GM18505 (cell line): ENCODE measurements around the gene ATP2C2.
"Not testable (repeated sequence)": the region's sequence is repeated elsewhere in the genome, so short reads cannot be mapped to it uniquely, and the experiment has no call there.

ENCODE experiments used
- ATAC-seq: cut with Tn5 transposase; IDR thresholded peaks from one replicate; pipeline ENCODE4 v1.9.1; 2021; ENCODE audit not compliant: unreplicated experiment
- POLR2A ChIP-seq: IDR thresholded peaks from 4 replicates; pipeline ENCODE4 v1.6.1; 2011; ENCODE audit warnings: borderline replicate concordance; ENCODE audit not compliant: insufficient read depth, insufficient read length; ENCODE audit errors: extremely low read depth

The ATP2C2 gene

GRCh38 chr16:84379709-84380362, 11.5 kb downstream of the ATP2C2 start:
- no peak for TF ChIP-seq POLR2A
- no peak for ATAC-seq

- no peak for ATAC-seq
These were observed 12.1 kb downstream of the ATP2C2 start for GRCh38 chr16:84380405-84380804.

DNA sequence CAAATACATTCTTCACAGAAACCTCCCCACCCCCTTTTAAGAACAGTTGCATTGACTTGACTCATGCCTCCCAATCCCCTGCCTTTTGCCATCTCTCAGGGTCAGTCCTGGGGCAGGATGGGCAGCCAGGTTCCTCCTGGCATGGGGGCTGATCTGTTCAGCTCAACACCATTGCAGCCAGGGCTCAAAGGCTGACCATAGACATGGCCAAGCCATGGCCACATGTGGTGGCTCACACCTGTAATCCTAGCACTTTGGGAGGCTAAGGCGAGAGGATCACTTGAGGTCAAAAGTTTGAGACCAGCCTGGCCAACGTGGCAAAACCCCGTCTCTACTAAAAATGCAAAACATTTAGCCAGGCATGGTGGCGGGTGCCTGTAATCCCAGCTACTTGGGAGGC, 14.1 kb downstream of the ATP2C2 start:
- ATAC-seq: no peak
- TF ChIP-seq POLR2A: no peak

More at GRCh38 chr16:84380405-84380804, 12.1 kb downstream of the ATP2C2 start:
- no peak for TF ChIP-seq POLR2A

GRCh38 chr16:84383106-84383505, 14.8 kb downstream of the ATP2C2 start:
- no peak for TF ChIP-seq POLR2A
- no peak for ATAC-seq

DNA sequence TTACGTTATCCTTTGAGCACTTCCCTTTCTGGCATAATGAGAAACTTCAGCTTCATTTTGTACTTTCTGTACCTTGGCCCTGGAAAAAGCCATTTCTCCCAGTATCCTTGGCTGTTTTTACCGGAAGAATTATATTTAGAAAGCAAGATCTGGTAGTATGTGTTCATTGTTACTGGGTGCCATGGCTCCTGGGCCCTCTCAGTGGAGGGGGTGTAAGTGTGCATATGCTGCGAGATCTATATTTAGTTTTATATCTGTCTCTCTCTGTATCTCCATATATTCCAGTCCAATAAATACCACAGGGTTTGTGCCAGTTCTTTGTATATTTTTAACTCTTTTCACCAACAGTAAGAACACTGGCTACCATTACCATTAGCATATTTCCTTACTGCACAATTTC, 17.7 kb downstream of the ATP2C2 start:
- TF ChIP-seq POLR2A: no peak
- ATAC-seq: no peak

- no peak for ATAC-seq
- TF ChIP-seq POLR2A: no peak
These were observed 18.7 kb downstream of the ATP2C2 start for GRCh38 chr16:84387021-84387420.

- no peak for ATAC-seq
- no peak for TF ChIP-seq POLR2A
These were observed 21.9 kb downstream of the ATP2C2 start for GRCh38 chr16:84390131-84390785.

- ATAC-seq: no peak
These were observed 23.1 kb downstream of the ATP2C2 start for GRCh38 chr16:84391151-84392030.

DNA sequence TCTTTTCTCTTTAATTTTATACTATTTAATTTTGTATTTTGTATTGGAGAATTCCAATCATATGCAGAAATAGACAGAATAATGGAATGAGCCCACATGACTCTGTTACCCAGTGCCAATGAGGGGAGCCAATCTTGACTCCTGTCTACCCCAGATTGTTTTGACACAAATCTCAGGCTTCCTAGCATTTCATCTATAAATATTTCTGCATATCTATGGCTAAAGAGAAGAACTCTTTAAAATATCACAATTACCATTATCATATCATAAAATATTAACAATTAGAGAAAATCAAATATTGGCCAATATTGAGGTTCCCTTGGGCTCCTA, 23.7 kb downstream of the ATP2C2 start:
- no peak for TF ChIP-seq POLR2A
- no peak for ATAC-seq

More at GRCh38 chr16:84391151-84392030, 23.1 kb downstream of the ATP2C2 start:
- TF ChIP-seq POLR2A: no peak

DNA sequence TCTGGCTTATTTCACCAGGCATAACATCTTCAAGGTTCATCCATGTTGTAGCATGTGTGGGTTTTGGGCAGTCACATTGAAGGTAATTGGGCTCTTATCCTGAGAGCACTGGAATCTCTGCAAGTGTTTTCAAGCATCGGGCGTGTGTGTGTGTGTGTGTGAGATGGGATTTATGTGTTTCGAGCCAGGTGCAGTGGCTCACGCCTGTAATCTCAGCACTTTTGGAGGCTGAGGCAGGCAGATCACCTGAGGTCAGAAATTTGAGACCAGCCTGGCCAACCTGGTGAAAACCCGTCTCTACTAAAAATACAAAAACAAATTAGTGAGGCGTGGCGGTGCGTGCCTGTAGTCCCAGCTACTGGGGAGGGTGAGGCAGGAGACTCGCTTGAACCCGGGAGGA, 27.7 kb downstream of the ATP2C2 start:
- not testable (repeated sequence) for ATAC-seq

DNA sequence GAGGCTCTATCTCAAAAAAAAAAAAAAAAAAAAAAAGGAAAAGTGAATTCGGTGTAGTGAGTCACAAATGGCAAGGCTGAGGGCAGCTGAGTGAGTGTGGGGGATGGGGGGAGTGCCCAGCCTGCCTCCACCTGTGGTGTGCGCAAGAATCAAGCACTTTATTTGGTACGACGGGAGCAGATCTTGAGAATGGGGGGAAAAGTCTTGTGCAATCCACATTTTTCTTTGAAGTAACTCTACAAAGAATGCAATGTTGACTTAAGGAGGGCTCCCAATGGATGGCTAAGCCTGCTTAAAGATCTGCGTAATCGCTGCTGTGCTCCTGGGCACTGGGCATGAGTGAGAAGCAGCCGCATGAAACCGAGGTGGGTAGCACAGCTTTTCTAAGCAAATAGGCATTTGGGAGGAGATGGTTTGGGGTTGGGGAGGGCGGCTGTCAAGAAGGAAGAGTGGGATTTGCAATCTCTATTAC, 28.2 kb downstream of the ATP2C2 start:
- TF ChIP-seq POLR2A: no peak
- ATAC-seq: no peak

- TF ChIP-seq POLR2A: no peak
- no peak for ATAC-seq
These were observed 28.8 kb downstream of the ATP2C2 start for GRCh38 chr16:84397090-84397489.

DNA sequence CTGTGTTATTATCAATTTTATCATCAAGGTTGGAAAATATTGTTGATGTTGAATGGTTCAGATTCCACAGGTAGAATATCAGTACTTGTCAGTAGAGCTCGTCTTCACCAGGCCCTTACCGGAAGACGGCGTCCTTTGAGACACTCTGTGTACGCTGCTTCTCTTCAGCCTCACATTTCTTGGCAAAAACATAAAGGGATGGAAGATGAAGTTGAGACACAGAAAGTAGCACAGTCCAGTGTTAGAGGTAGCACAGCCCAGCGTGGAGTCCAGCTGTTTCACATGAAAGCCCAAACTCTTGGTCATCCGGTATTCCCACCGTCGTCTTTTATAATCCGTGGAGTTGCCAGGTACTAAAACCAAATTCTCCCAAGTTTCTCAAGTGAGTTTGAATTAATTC, 30.4 kb downstream of the ATP2C2 start:
- no peak for TF ChIP-seq POLR2A
- no peak for ATAC-seq

DNA sequence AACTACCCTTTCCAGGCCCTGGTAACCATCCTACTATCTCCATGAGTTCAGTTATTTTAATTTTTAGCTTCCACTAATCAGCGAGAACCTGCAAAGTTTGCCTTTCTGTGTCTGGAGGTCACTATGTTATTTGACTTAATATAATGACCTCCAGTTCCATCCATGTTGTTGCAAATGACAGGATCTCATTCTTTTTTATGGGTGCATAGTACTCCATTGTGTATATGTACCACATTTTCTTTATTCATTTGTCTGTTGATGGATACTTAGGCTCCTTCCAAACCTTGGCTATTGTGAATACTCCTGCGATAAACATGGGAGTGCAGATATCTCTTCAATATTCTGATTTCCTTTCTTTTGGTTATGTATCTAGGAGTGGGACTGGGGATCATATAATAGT, 31.6 kb downstream of the ATP2C2 start:
- not testable (repeated sequence) for ATAC-seq

GRCh38 chr16:84403435-84403834, 35.1 kb downstream of the ATP2C2 start:
- ATAC-seq: not testable (repeated sequence)
